ENCODE results near the gene DNAJC27.

DNA sequence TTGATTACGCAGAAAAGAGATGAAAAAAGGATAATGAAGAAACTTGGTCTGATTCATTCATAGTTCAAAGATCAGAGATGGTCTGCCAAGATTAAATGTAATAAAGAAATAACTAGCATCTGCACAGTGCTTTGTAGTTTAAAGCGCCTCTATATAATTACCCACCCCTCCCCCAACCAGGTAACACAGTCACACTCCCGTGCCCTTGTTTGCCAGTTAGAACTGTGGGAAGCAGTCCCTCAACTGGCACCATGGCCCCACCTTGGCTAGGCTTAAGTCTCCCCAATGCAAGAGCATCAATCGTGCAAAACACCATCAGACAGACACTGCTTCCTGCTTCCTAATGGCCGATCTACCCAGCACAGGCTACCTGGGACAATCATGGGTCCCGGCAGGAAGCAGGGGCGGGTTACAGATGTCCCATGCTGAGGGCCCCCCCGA, 63.3 kb downstream of the DNAJC27 start:
- TF ChIP-seq, protein P1, sequence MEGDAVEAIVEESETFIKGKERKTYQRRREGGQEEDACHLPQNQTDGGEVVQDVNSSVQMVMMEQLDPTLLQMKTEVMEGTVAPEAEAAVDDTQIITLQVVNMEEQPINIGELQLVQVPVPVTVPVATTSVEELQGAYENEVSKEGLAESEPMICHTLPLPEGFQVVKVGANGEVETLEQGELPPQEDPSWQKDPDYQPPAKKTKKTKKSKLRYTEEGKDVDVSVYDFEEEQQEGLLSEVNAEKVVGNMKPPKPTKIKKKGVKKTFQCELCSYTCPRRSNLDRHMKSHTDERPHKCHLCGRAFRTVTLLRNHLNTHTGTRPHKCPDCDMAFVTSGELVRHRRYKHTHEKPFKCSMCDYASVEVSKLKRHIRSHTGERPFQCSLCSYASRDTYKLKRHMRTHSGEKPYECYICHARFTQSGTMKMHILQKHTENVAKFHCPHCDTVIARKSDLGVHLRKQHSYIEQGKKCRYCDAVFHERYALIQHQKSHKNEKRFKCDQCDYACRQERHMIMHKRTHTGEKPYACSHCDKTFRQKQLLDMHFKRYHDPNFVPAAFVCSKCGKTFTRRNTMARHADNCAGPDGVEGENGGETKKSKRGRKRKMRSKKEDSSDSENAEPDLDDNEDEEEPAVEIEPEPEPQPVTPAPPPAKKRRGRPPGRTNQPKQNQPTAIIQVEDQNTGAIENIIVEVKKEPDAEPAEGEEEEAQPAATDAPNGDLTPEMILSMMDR (IDR thresholded peaks at IDR 0.05): no peak
- no peak for TF ChIP-seq POLR2A (IDR thresholded peaks at IDR 0.05)

Data from gastroesophageal sphincter (tissue), 3 donors.